Measurements from ENCODE around the gene CNTN5.

Gene CNTN5

GRCh38 chr11:99555486-99555885 is 534.7 kb downstream of the CNTN5 start:
- no peak for TF ChIP-seq CTCF (conservative IDR thresholded peaks at IDR 0.05)
- H3K27ac ChIP-seq: no peak overlapping the region

- TF ChIP-seq CTCF (conservative IDR thresholded peaks at IDR 0.05): no peak
These were observed 544.6 kb downstream of the CNTN5 start for GRCh38 chr11:99565333-99565732.

GRCh38 chr11:99567334-99567956 is 546.7 kb downstream of the CNTN5 start:
- H3K27ac ChIP-seq: no peak overlapping the region
- no peak for TF ChIP-seq CTCF (conservative IDR thresholded peaks at IDR 0.05)

More at GRCh38 chr11:99565333-99565732, 544.6 kb downstream of the CNTN5 start:
- no peak overlapping the region for H3K27ac ChIP-seq

GRCh38 chr11:99568808-99569207 is 548.1 kb downstream of the CNTN5 start:
- no peak overlapping the region for H3K27ac ChIP-seq
- no peak for TF ChIP-seq CTCF (conservative IDR thresholded peaks at IDR 0.05)

- H3K27ac ChIP-seq: no peak overlapping the region
- no peak for TF ChIP-seq CTCF (conservative IDR thresholded peaks at IDR 0.05)
These were observed 550.3 kb downstream of the CNTN5 start for GRCh38 chr11:99571094-99571493.

GRCh38 chr11:99584830-99585229 is 564.1 kb downstream of the CNTN5 start:
- no peak overlapping the region for H3K27ac ChIP-seq
- TF ChIP-seq CTCF (conservative IDR thresholded peaks at IDR 0.05): no peak

- no peak for TF ChIP-seq CTCF (conservative IDR thresholded peaks at IDR 0.05)
- H3K27ac ChIP-seq: no peak overlapping the region
These were observed 564.9 kb downstream of the CNTN5 start for GRCh38 chr11:99585606-99586005.

All from VCaP (cell line).